ENCODE results near the gene ZNF850.
"Not testable (repeated sequence)": the region's sequence is repeated elsewhere in the genome, so short reads cannot be mapped to it uniquely, and the experiment has no call there.

- TF ChIP-seq CTCF (IDR thresholded peaks at IDR 0.05; ENCODE audit: low read depth, low read length, poor library complexity, severe bottlenecking); EZH2phosphoT487 (IDR thresholded peaks at IDR 0.05; ENCODE audit: borderline replicate concordance, low read length): not testable (repeated sequence)
Observed at GRCh38 chr19:36791420-36792141, 19.0 kb upstream of the ZNF850 start.
